HAP-1 (cell line): Measurements from ENCODE around the gene GDF7.

Experiments used
- DNase-seq, 2 experiments: peaks; one replicate each; pipeline ENCODE4 v3.0.0-alpha.2; 2016 to 2020; ENCODE audit warnings: low spot score in 2 of 2
- H3K27me3 ChIP-seq: fragments of 250-450 bp; sonication (Bioruptor Pico); 2 replicates; pipeline ENCODE4 v1.5.1; 2020; ENCODE audit warnings: low read depth, mild to moderate bottlenecking, moderate library complexity
- H3K36me3 ChIP-seq: fragments of 250-450 bp; sonication (Bioruptor Pico); replicated peaks from 2 replicates; pipeline ENCODE4 v1.5.1; 2020; ENCODE audit warnings: mild to moderate bottlenecking
- H3K4me1 ChIP-seq: fragments of 250-450 bp; sonication (Bioruptor Pico); 2 replicates; pipeline ENCODE4 v1.5.1; 2020; ENCODE audit warnings: mild to moderate bottlenecking
- H3K4me3 ChIP-seq: fragments of 250-450 bp; sonication (Bioruptor Pico); 2 replicates; pipeline ENCODE4 v1.5.1; 2020; ENCODE audit warnings: mild to moderate bottlenecking, moderate library complexity
- H3K9me3 ChIP-seq: fragments of 250-450 bp; sonication (Bioruptor Pico); 2 replicates; pipeline ENCODE4 v1.5.1; 2020; ENCODE audit warnings: mild to moderate bottlenecking, moderate library complexity
- in situ Hi-C: fragments of 300-500 bp; cut with MboI; formaldehyde crosslinking; loops from 3 replicates; pipeline ENCODE4 v1.14.3; 2020; ENCODE audit warnings: low sequenced_read_pairs, inconsistent platforms, mixed read lengths

The GDF7 gene

DNA sequence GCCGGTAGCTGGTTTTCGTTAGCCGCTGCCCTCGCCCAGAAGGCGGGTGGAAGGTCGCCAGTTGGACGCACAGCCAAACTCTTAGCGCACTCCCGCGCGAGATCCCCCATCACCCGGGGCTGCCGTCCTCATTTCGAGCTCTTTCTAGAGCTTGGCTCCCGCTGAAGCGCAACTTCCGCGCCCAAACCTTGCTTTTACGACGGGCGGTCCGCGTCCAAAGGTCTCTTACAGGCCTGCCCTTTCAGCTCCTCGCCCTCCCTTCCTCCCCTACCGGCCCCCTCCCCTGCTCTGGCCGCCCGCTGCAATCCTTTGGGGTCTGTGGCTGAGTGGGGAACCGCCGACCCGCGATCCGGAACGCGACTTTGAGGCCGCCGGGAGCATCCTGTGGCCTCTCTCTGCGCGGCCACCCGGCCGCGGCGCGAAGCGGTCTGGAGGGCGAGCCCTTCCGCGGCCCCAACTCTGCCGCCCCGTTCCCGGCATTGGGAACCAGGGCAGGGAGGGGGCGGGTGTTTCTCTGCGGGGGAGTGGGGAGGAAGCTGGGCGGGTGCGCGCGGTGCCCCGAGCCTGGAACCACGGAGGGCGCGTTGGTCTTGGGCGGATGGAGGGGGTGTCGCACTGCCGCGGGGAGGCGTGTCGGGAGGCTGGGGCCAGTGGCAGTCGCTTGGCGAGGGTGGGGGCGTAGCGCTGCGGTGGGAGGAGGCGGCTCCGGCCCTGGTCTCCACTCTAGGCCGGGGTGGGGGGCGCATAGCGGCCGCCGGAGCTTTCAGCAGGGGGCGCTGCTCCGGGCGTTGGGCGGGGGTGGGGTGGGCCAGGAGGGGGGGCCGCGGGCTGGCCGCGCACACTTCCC, at the start of gene GDF7:
Gene GDF7 (plus strand): TSS at position 841 of the 847 bp plus-strand sequence. CDS start 96 bp downstream, outside the sequence.
- H3K27me3 ChIP-seq = no peaks in the 10 kb centered on the region; the same call in 1 of the 2 replicates
- H3K36me3 ChIP-seq = no peaks in the 10 kb centered on the region; the same call in 1 of the 2 replicates
- DNase-seq = peak; percentile 56 to 87
- H3K4me1 ChIP-seq = peaks cover 4% of the 10 kb centered on the region; the same call in 1 of the 2 replicates
- in situ Hi-C loops = loop anchor here (25.0 kb wide), 2 partner anchors 446 to 646 kb away; partner anchors contain the start of gene TDRD15
- H3K4me3 ChIP-seq = peak within 1 kb of the TSS; percentile 56
- no peaks in the 10 kb centered on the region for H3K9me3 ChIP-seq

DNA sequence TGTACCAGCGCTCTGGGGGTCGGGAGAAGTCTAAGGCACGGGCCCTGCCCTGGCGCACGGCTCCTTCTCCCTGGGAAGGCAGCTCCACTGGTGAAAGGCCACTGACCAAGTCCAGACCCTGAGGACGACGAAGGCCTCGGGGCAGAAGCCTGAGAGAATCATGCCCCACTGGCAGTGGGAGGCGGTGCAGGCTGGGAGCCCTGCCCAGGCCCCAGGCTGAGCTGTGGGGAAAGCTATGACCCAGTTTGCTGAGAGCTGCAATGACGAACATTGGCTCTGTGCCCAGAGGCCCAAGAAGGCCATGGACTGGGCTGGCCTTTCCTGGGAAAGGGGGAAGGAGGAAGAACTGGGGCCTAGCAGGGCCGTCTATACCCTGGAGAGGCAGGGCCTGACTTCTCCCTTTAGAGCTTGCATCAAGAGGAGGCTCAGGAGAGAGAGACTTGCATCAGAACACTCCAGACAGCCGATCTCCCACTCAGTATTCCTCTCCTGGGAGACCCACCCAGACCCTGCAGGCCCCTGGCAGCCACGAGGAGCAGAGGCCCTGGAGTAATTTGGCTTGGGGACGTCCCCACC, 49.0 kb upstream of the GDF7 start:
- Histone ChIP-seq H3K27me3 (no peaks in the 10 kb centered on the region), H3K4me1 (no peaks in the 10 kb centered on the region), H3K36me3 (peaks cover 6% of the 10 kb centered on the region; the same call in 1 of the 2 replicates), H3K4me3 (no peak overlapping the region), H3K9me3 (no peaks in the 10 kb centered on the region)
- in situ Hi-C loops = no loop called here
- DNase-seq = peak in 1 of 2 experiments; percentile 37

DNA sequence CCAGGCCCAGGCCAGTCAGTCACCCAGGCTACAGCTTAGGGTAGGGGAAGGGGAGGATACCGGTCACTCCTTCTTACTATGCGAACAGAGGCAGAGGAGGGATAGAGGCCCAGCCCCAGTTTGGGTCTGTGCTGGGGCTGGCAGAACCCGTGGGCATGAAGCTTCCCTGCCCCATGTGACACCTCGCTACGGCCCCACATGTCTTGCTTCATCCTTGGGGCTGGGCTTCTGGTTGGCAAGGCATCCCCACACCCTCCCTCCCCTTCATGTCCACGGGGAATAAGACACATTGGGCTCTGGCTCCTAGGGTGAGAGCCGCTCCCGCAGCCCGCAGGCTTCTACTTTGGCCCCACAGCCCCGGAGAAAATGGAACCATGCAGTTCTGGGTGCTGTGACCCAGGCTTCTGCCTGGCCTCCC, 48.5 kb upstream of the GDF7 start:
- Histone ChIP-seq H3K9me3 (no peaks in the 10 kb centered on the region), H3K4me3 (no peak overlapping the region), H3K4me1 (no peaks in the 10 kb centered on the region), H3K27me3 (no peaks in the 10 kb centered on the region), H3K36me3 (peaks cover 6% of the 10 kb centered on the region; the same call in 1 of the 2 replicates)
- in situ Hi-C loops = no loop called here
- no peak for DNase-seq

DNA sequence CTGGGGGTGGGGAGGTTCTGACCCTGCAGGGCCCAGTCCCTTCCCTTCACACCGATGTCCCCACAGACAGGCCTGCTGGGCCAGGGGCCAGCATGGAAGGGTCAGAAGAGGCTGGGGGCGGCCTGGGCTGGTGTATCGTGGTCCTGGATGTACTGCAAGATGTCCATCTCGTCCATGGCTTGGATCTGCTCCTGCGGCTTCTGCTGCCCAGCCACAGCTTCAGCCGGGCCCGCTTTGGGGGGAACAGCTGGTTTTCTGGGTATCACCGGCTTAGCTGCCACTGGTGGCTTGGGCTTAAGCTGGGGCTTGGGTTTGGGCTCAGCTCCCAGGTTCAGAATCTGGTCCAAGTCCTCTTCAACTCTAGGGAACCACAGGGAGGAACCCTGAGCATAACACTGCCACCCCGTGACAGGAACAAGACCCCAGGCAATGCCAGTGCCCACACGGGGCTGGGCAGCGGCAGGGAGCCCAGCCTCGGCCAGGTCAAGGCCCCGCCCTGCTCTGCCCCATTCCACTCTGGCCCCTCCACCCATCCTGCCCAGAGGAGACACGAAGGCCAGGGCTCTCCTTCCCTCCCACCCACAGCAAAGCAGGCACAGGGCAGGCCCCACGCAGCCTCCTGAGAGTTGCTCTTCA, 47.9 kb upstream of the GDF7 start:
- Histone ChIP-seq H3K4me3 (no peak overlapping the region), H3K27me3 (no peaks in the 10 kb centered on the region), H3K4me1 (no peaks in the 10 kb centered on the region), H3K36me3 (peaks cover 6% of the 10 kb centered on the region; the same call in 1 of the 2 replicates), H3K9me3 (no peaks in the 10 kb centered on the region)
- DNase-seq = no peak
- in situ Hi-C loops = no loop called here

DNA sequence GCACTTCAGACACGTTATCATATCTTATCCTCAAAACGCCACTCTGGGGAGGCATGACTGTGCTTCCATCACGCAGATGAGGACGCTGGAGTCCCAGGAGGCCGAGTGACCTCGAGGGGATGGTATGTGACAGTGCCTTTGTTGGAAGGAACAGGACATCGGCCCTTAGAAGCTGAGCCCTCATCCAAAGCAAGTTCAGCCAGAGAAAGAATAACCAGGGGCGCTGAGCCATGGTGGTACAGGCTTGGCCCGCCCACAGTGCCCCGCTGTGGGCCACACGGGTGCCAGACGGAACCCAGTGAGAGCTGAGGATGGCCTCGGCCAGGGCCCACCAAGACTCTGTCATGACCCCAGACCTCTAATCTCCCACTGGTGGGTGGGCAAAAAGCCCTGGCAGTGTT, 47.3 kb upstream of the GDF7 start:
- Histone ChIP-seq H3K27me3 (no peaks in the 10 kb centered on the region), H3K9me3 (no peaks in the 10 kb centered on the region), H3K4me3 (no peak overlapping the region), H3K4me1 (no peaks in the 10 kb centered on the region), H3K36me3 (peaks cover 6% of the 10 kb centered on the region; the same call in 1 of the 2 replicates)
- in situ Hi-C loops = no loop called here
- DNase-seq = no peak

DNA sequence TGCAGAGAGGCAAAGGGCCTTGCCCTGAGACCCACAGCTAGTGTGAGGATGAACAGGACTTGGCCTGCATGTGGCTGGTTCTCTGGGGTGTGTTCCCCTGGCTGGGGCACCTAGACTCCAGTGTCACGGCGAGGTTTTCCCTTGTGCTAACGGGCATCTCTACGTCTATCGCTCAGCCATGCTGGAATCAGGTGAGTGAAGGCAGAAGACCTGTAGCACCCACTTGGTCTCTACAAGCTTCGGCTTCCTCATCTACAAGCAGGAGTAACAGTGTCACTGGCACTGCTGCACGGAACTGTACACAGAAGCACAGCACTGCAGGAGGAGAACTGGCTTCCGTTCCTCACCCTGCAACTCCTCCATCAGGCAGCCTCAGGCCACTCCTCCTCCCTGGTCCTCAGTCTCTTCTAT, 46.7 kb upstream of the GDF7 start:
- Histone ChIP-seq H3K36me3 (peaks cover 6% of the 10 kb centered on the region; the same call in 1 of the 2 replicates), H3K4me1 (no peaks in the 10 kb centered on the region), H3K4me3 (no peak overlapping the region), H3K9me3 (no peaks in the 10 kb centered on the region), H3K27me3 (no peaks in the 10 kb centered on the region)
- in situ Hi-C loops = no loop called here
- DNase-seq = no peak

DNA sequence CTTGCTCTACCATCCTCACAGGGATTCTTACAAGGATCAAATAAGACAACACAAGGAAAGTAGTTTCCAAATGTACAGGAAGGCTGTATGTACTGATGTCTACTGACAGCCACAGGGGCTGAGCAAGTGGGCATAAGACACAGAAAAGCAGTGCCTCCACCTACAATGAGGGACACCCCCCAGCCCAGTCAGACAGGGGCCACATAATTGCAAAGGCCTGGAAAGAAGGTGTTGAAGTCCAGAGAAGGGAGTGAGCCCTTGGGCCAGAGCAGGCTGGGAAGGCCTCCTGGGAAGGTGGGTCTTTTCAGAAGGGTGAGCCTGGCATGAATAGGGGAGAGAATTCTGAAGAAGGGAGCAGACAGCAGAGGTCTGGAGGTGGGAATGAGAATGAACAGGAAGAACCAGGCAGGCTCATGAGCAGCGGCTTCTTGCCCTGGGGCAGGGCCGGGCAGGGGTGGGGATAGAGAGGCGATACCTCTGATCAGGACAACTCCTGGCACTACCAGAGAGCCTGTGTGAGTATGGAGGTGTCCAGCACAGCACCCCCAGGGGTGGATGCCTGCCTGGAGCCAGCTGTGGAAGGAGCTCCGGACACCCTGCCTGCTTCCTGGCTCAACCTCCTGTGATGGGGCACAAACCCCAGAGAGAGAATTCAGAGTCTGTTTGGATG, 46.1 kb upstream of the GDF7 start:
- H3K27me3 ChIP-seq = no peaks in the 10 kb centered on the region
- in situ Hi-C loops = no loop called here
- no peak overlapping the region for H3K4me3 ChIP-seq
- H3K4me1 ChIP-seq = no peaks in the 10 kb centered on the region
- no peaks in the 10 kb centered on the region for H3K9me3 ChIP-seq
- peaks cover 6% of the 10 kb centered on the region; the same call in 1 of the 2 replicates for H3K36me3 ChIP-seq
- DNase-seq = no peak

DNA sequence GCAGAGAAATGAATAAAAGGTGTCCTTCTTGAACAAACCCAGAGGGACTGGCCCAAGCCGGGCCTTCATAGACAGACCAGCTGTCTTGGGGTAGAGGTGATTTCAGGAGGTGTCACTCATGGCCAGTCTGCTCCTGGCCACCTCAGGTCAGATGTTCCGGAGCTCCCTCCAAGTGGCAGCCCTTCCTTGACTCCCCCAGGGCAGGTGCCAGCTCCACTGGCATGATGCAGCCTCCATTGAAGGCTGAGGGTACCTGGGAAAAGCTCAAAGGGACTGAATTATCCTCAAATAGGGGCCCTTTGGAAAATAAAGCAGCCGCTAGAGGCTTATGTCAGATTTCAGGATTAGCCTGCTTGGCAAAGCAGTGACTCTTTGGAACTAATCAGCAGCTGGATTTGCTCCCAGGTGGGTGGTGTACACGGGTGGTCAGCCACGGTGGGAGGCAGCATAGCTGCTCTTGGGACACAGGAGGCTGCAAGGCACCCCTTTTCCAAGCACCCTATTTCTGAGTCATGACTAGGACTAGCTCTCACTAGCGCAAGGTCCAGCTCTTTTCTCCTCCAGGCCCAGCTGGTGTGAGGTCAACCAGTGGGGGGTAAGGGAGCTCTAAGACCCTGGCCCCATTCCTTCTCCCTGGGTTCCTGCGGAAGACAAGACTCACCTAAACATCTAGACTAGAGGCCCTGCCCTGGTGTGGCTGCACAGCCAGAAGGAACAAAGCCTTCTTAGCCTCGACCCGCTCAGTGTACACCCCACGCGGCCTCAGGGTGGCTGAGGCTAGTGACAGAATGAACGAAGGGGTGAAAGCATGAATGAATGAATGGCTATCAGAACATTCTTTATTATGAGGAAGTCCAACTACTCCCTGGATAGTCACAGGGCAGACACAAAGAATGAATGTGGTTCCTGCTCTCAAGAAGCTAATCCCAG, 45.3 kb upstream of the GDF7 start:
- Histone ChIP-seq H3K4me3 (no peak overlapping the region), H3K4me1 (no peaks in the 10 kb centered on the region), H3K27me3 (no peaks in the 10 kb centered on the region), H3K9me3 (no peaks in the 10 kb centered on the region), H3K36me3 (peaks cover 6% of the 10 kb centered on the region; the same call in 1 of the 2 replicates)
- in situ Hi-C loops = no loop called here
- no peak for DNase-seq

DNA sequence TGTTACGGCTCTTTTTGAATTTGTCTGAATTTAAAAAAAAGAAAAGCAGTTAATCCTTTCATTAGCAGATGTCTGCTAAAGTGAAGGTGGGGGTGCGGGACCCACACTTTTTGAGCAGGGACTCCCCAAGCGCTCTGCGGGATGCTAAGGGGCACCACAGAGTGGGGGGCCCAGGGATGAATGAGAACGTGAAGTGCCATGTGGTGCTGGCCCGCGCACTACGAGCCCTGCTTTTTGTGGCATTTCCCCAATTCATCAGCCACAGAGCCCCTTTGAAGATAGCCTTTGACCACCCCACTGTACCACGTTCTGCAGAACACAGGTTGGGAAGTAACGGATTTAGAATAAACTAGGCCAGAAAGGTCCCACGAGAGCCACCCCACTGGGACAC, 44.7 kb upstream of the GDF7 start:
- DNase-seq = no peak
- no peaks in the 10 kb centered on the region for H3K27me3 ChIP-seq
- H3K4me3 ChIP-seq = no peak overlapping the region
- H3K9me3 ChIP-seq = no peaks in the 10 kb centered on the region
- H3K4me1 ChIP-seq = no peaks in the 10 kb centered on the region
- H3K36me3 ChIP-seq = peaks cover 6% of the 10 kb centered on the region; the same call in 1 of the 2 replicates
- in situ Hi-C loops = no loop called here

DNA sequence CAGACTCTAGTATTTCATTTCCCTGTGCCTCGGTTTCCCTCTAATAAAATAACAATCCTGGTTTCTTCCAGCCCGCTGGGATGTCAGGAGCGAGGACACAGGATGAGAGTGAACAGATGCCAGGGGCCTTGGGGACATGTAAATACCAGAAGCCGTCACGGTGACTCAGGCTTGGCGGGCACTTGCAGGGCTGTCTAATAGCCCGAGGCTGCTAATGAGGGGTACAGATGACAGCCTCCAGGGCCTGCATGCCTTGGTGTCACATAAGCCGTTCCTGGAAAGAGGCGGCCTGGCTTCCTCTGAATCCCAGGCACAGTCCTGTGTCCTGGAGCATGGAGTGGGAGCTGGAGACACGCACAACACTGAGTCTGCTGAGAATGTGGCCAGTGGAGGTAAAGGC, 44.2 kb upstream of the GDF7 start:
- Histone ChIP-seq H3K4me3 (no peak overlapping the region), H3K9me3 (no peaks in the 10 kb centered on the region), H3K4me1 (no peaks in the 10 kb centered on the region), H3K36me3 (peaks cover 6% of the 10 kb centered on the region; the same call in 1 of the 2 replicates), H3K27me3 (no peaks in the 10 kb centered on the region)
- in situ Hi-C loops = no loop called here
- DNase-seq = no peak

DNA sequence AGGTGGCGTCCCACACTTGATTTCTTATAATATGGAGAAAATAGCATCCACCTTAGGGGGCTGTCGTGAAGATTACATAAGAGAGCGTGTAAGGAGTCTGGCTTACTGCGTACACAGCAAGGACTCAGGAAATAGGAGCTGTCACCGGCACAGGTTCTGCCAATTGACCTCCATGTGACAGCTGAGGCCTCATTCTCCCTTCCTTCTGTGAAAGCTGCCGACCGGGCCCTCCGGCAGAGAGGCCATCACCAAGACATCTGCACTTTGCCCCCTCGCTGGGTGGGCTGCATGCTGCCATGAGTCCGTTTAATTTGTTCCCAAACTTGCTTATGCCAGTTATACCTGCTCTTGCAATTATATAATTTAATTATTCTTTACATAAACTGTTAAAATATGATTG, 43.7 kb upstream of the GDF7 start:
- Histone ChIP-seq H3K4me1 (no peaks in the 10 kb centered on the region), H3K4me3 (no peak overlapping the region), H3K27me3 (no peaks in the 10 kb centered on the region), H3K36me3 (peaks cover 6% of the 10 kb centered on the region; the same call in 1 of the 2 replicates), H3K9me3 (no peaks in the 10 kb centered on the region)
- no peak for DNase-seq
- in situ Hi-C loops = no loop called here

DNA sequence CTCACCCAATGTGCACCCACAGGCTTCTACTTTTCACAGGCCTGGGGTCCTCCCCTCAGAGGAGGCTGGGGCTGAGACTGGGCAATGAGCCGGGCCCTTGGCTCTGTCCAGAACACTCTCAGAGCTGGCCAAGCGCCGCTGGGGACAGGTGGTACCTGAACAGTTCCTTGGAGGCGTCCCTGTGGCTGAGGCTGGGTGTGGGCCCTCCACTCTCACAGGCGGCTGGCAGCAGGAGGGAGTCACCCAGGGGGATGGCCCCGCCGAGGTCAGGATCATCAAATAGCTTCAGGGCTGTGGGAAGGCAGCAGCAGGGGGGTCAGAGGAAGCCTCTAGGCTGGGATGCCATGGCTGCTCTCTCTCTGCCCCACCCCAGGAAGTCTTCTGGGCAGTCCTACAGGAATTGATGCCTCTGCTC, 43.2 kb upstream of the GDF7 start:
- Histone ChIP-seq H3K27me3 (no peaks in the 10 kb centered on the region), H3K4me1 (no peaks in the 10 kb centered on the region), H3K9me3 (no peaks in the 10 kb centered on the region), H3K4me3 (no peak overlapping the region), H3K36me3 (peaks cover 6% of the 10 kb centered on the region; the same call in 1 of the 2 replicates)
- in situ Hi-C loops = no loop called here
- no peak for DNase-seq
